ENCODE measurements around the gene RIPK1.
"Not testable (repeated sequence)": the region's sequence is repeated elsewhere in the genome, so short reads cannot be mapped to it uniquely, and the experiment has no call there.

RIPK1 gene

GRCh38 chr6:3058957-3059356 is 9.3 kb upstream of the RIPK1 start:
- TF ChIP-seq ZNF274 (IDR thresholded peaks at IDR 0.05; ENCODE audit: low read depth, low read length) = no peak
- no peak overlapping the region for H3K4me3 ChIP-seq (ENCODE audit: low read length)

- not testable (repeated sequence) for H3K4me3 ChIP-seq (ENCODE audit: low read length)
These were observed 8.2 kb upstream of the RIPK1 start for GRCh38 chr6:3060092-3060491.

GRCh38 chr6:3061501-3061941 is 6.8 kb upstream of the RIPK1 start:
- no peak for TF ChIP-seq ZNF274 (IDR thresholded peaks at IDR 0.05; ENCODE audit: low read depth, low read length)
- no peak overlapping the region for H3K4me3 ChIP-seq (ENCODE audit: low read length)

GRCh38 chr6:3063340-3063732 is 5.0 kb upstream of the RIPK1 start:
- peak overlapping the region; percentile 39; the same call in 1 of the 2 replicates for H3K4me3 ChIP-seq (ENCODE audit: low read length)

- no peak for TF ChIP-seq ZNF274 (IDR thresholded peaks at IDR 0.05; ENCODE audit: low read depth, low read length)
- H3K4me3 ChIP-seq (ENCODE audit: low read length) = peak overlapping the region; percentile 39; the same call in 1 of the 2 replicates
These were observed 4.3 kb upstream of the RIPK1 start for GRCh38 chr6:3063733-3064700.

GRCh38 chr6:3071568-3071967 is 3.3 kb downstream of the RIPK1 start:
- no peak overlapping the region for H3K4me3 ChIP-seq (ENCODE audit: low read length)
- no peak for TF ChIP-seq ZNF274 (IDR thresholded peaks at IDR 0.05; ENCODE audit: low read depth, low read length)

GRCh38 chr6:3072798-3073197 is 4.5 kb downstream of the RIPK1 start:
- H3K4me3 ChIP-seq (ENCODE audit: low read length) = no peak overlapping the region
- TF ChIP-seq ZNF274 (IDR thresholded peaks at IDR 0.05; ENCODE audit: low read depth, low read length) = no peak

- no peak overlapping the region for H3K4me3 ChIP-seq (ENCODE audit: low read length)
- no peak for TF ChIP-seq ZNF274 (IDR thresholded peaks at IDR 0.05; ENCODE audit: low read depth, low read length)
These were observed 5.1 kb downstream of the RIPK1 start for GRCh38 chr6:3073382-3073781.

GRCh38 chr6:3075772-3076113 is 7.4 kb downstream of the RIPK1 start:
- H3K4me3 ChIP-seq (ENCODE audit: low read length) = no peak overlapping the region
- TF ChIP-seq ZNF274 (IDR thresholded peaks at IDR 0.05; ENCODE audit: low read depth, low read length) = no peak

- no peak overlapping the region for H3K4me3 ChIP-seq (ENCODE audit: low read length)
- no peak for TF ChIP-seq ZNF274 (IDR thresholded peaks at IDR 0.05; ENCODE audit: low read depth, low read length)
These were observed 8.0 kb downstream of the RIPK1 start for GRCh38 chr6:3076320-3076719.

GRCh38 chr6:3077430-3077829 is 9.1 kb downstream of the RIPK1 start:
- H3K4me3 ChIP-seq (ENCODE audit: low read length) = no peak overlapping the region
- TF ChIP-seq ZNF274 (IDR thresholded peaks at IDR 0.05; ENCODE audit: low read depth, low read length) = no peak

- H3K4me3 ChIP-seq (ENCODE audit: low read length) = not testable (repeated sequence)
These were observed 10.7 kb downstream of the RIPK1 start for GRCh38 chr6:3078952-3079351.

- no peak for TF ChIP-seq ZNF274 (IDR thresholded peaks at IDR 0.05; ENCODE audit: low read depth, low read length)
- H3K4me3 ChIP-seq (ENCODE audit: low read length) = no peak overlapping the region
These were observed 11.4 kb downstream of the RIPK1 start for GRCh38 chr6:3079682-3080081.

- TF ChIP-seq ZNF274 (IDR thresholded peaks at IDR 0.05; ENCODE audit: low read depth, low read length) = no peak
- no peak overlapping the region for H3K4me3 ChIP-seq (ENCODE audit: low read length)
These were observed 13.7 kb downstream of the RIPK1 start for GRCh38 chr6:3081960-3082359.

- H3K4me3 ChIP-seq (ENCODE audit: low read length) = no peak overlapping the region
- TF ChIP-seq ZNF274 (IDR thresholded peaks at IDR 0.05; ENCODE audit: low read depth, low read length) = no peak
These were observed 16.8 kb downstream of the RIPK1 start for GRCh38 chr6:3085074-3085473.

All from GM08714 (cell line).